Transverse colon (tissue), 4 donors: ENCODE results near the gene VAPA. TPM values are rescaled to one million over a fixed set of nuclear protein-coding genes. Genes with fewer than 3 reads are reported as not detected.

Source experiments
- DNase-seq: peaks from one replicate; pipeline ENCODE4 v3.0.0-alpha.2; 2019
- H3K27ac ChIP-seq, 4 donors: fragments of 200-600 bp; sonication (generic); 2 replicates each; pipeline ENCODE4 v1.5.1; 2016 to 2018; ENCODE audit warnings: inconsistent platforms in 4 of 4
- H3K27me3 ChIP-seq: fragments of 200-600 bp; sonication (generic); 2 replicates; pipeline ENCODE4 v1.5.1; 2017; ENCODE audit warnings: inconsistent platforms
- H3K36me3 ChIP-seq, 4 donors: fragments of 200-600 bp; sonication (generic); 2 replicates each; pipeline ENCODE4 v1.5.1; 2017 to 2019; ENCODE audit warnings: inconsistent platforms in 4 of 4
- H3K4me1 ChIP-seq, 4 donors: fragments of 200-600 bp; sonication (generic); 2 replicates each; pipeline ENCODE4 v1.5.1; 2017 to 2020; ENCODE audit warnings: inconsistent platforms in 4 of 4
- H3K4me3 ChIP-seq, 4 donors: fragments of 200-600 bp; sonication (generic); 1 replicate in 1 of 4; 2 replicates in 3 of 4; pipeline versions ENCODE4 v1.5.1 to v1.6.1; 2017 to 2019; ENCODE audit warnings: inconsistent platforms in 4 of 4
- H3K9me3 ChIP-seq, 2 donors: fragments of 200-600 bp; sonication (generic); 2 replicates each; pipeline ENCODE4 v1.5.1; 2017 to 2019; ENCODE audit warnings: inconsistent platforms in 2 of 2
- CTCF ChIP-seq, 5 experiments: fragments of 200-600 bp in 3 of 5; fragments of 450-650 bp in 2 of 5; sonication (generic) in 3 of 5; IDR thresholded peaks; 1 replicate in 2 of 5; 2 replicates in 3 of 5; pipeline ENCODE4 v1.5.1; 2016 to 2017; ENCODE audit warnings: antibody characterized with exemption in 5 of 5, inconsistent platforms in 3 of 5, mild to moderate bottlenecking in 2 of 5, moderate library complexity in 1 of 5
- EP300 ChIP-seq: sonication (generic); formaldehyde crosslinking; IDR thresholded peaks from one replicate; pipeline ENCODE4 v1.6.1; 2017; ENCODE audit warnings: antibody characterized with exemption, low read depth
- POLR2A ChIP-seq: fragments of 450-650 bp; IDR thresholded peaks from one replicate; pipeline ENCODE4 v1.6.1; 2016; ENCODE audit warnings: antibody characterized with exemption, mild to moderate bottlenecking, moderate library complexity
- POLR2AphosphoS5 ChIP-seq, 3 donors: sonication (generic); formaldehyde crosslinking; IDR thresholded peaks; one replicate each; pipeline ENCODE4 v1.6.1; 2016; ENCODE audit warnings: antibody characterized with exemption in 3 of 3
- WGBS, 2 donors: methylation state at CpG; one replicate each; pipeline ENCODE4 v1.1.5; 2018; ENCODE audit warnings: low coverage in 1 of 2; 5-methylcytosine and 5-hydroxymethylcytosine counted together
- in situ Hi-C, 4 donors: fragments of 200-750 bp; cut with MboI; loops; one replicate each; pipeline versions ENCODE4 v1.15.0 to v1.15.1; 2017; ENCODE audit warnings: low sequenced_read_pairs in 3 of 4, low pct_ligation_motif_present in 1 of 4, low pct_unique_long_range_greater_than_20kb in 1 of 4
- intact Hi-C: fragments of 100-400 bp; cut with DNase I; formaldehyde crosslinking; loops from one replicate; pipeline ENCODE4 v1.15.1; 2023; ENCODE audit warnings: low total_unique reads
- total RNA-seq, 4 donors: library from RNA; depleted of rRNA; stranded (reverse); fragments of >200 nt; gene quantifications; one replicate each; pipeline ENCODE4 v1.1.0, GENCODE V29; 2016

Gene VAPA
- total RNA-seq, 4 donors from 2014 or later, result 110 to 322 (median 213) TPM

GRCh38 chr18:9973470-9973869, 59.7 kb downstream of the VAPA start:
- intact Hi-C loops, result loop anchor here (5.0 kb wide), 1 partner anchor 549 kb away; no protein-coding TSS in a partner anchor
- Histone ChIP-seq H3K9me3 (peaks cover 7 to 10% of the 10 kb centered on the region in 2 donors), H3K36me3 (no peaks in the 10 kb centered on the region), H3K4me3 (no peak overlapping the region), H3K4me1 (peaks cover 0 to 3% (median 0%) of the 10 kb centered on the region in 4 donors), H3K27ac (no peak overlapping the region), H3K27me3 (no peaks in the 10 kb centered on the region)
- TF ChIP-seq CTCF (IDR thresholded peaks at IDR 0.05) (no peak), POLR2AphosphoS5 (IDR thresholded peaks at IDR 0.05) (no peak), POLR2A (no peak), EP300 (no peak)
- DNase-seq, result no peak
- in situ Hi-C loops, result loop anchor here (5.0 to 10.0 kb wide), 2 partner anchors 541 to 549 kb away; no protein-coding TSS in a partner anchor
- WGBS, 2 donors, result 96% methylated on average over 4 of the region's 4 CpGs; no CpG with 5 or more reads in 1 of the 2 donors

- Histone ChIP-seq H3K9me3 (peaks cover 7 to 10% of the 10 kb centered on the region in 2 donors), H3K27ac (no peak overlapping the region), H3K27me3 (no peaks in the 10 kb centered on the region), H3K4me1 (peaks cover 0 to 3% (median 0%) of the 10 kb centered on the region in 4 donors), H3K4me3 (no peak overlapping the region), H3K36me3 (no peaks in the 10 kb centered on the region)
- no peak for TF ChIP-seq POLR2A
- TF ChIP-seq EP300, result no peak
- TF ChIP-seq POLR2AphosphoS5 (IDR thresholded peaks at IDR 0.05), result no peak
- TF ChIP-seq CTCF (IDR thresholded peaks at IDR 0.05), result no peak
- WGBS, 2 donors, result 91% methylated on average over 2 of the region's 2 CpGs; no CpG with 5 or more reads in 1 of the 2 donors
- in situ Hi-C loops, result loop anchor here (5.0 to 10.0 kb wide), 2 partner anchors 540 to 548 kb away; no protein-coding TSS in a partner anchor
- no peak for DNase-seq
- intact Hi-C loops, result loop anchor here (5.0 kb wide), 1 partner anchor 548 kb away; no protein-coding TSS in a partner anchor
Observed at GRCh38 chr18:9974279-9974915, 60.6 kb downstream of the VAPA start.

- Histone ChIP-seq H3K4me1 (peaks cover 0 to 3% (median 0%) of the 10 kb centered on the region in 4 donors), H3K9me3 (peaks cover 7 to 10% of the 10 kb centered on the region in 2 donors), H3K36me3 (no peaks in the 10 kb centered on the region), H3K27me3 (no peaks in the 10 kb centered on the region), H3K4me3 (no peak overlapping the region), H3K27ac (no peak overlapping the region)
- DNase-seq, result no peak
- intact Hi-C loops, result no loop called here
- TF ChIP-seq CTCF (IDR thresholded peaks at IDR 0.05) (no peak), EP300 (no peak), POLR2A (no peak), POLR2AphosphoS5 (IDR thresholded peaks at IDR 0.05) (no peak)
- in situ Hi-C loops, result loop anchor here in 2 of 4 donors (10.0 kb wide), 1 partner anchor 539 kb away; no protein-coding TSS in a partner anchor
Observed at GRCh38 chr18:9975658-9976057, 61.8 kb downstream of the VAPA start.

GRCh38 chr18:9982711-9983110, 68.9 kb downstream of the VAPA start:
- TF ChIP-seq POLR2AphosphoS5 (IDR thresholded peaks at IDR 0.05) (no peak), CTCF (IDR thresholded peaks at IDR 0.05) (no peak), EP300 (no peak), POLR2A (no peak)
- Histone ChIP-seq H3K9me3 (no peaks in the 10 kb centered on the region), H3K27me3 (no peaks in the 10 kb centered on the region), H3K27ac (no peak overlapping the region), H3K4me3 (no peak overlapping the region), H3K36me3 (no peaks in the 10 kb centered on the region), H3K4me1 (no peaks in the 10 kb centered on the region)
- in situ Hi-C loops, result no loop called here
- WGBS, 2 donors, result 89% methylated on average over 5 of the region's 5 CpGs; no CpG with 5 or more reads in 1 of the 2 donors
- intact Hi-C loops, result no loop called here
- no peak for DNase-seq
